SK-N-MC (cell line): ENCODE measurements around the gene TPBGL.

Experiments
- DNase-seq: peaks from one replicate; pipeline ENCODE4 v3.0.0-alpha.2; 2011; ENCODE audit warnings: low read depth, low spot score
- H3K27ac ChIP-seq: fragments of 200-600 bp; sonication (generic); 2 replicates; pipeline ENCODE4 v1.5.1; 2016; ENCODE audit warnings: mixed run types
- H3K36me3 ChIP-seq: fragments of 200-600 bp; sonication (generic); 2 replicates; pipeline ENCODE4 v1.6.1; 2017; ENCODE audit warnings: antibody characterized with exemption, low read length, mixed read lengths; ENCODE audit not compliant: insufficient read depth
- H3K4me3 ChIP-seq: fragments of 200-600 bp; sonication (generic); 2 replicates; pipeline ENCODE4 v1.5.1; 2016
- H3K9ac ChIP-seq: fragments of 200-600 bp; sonication (generic); 2 replicates; pipeline ENCODE4 v1.8.0; 2017; ENCODE audit warnings: mixed run types, mixed read lengths; ENCODE audit not compliant: insufficient read length
- H3K9me3 ChIP-seq: fragments of 200-600 bp; sonication (generic); 2 replicates; pipeline ENCODE4 v1.6.1; 2017; ENCODE audit warnings: low read depth, mild to moderate bottlenecking, antibody characterized with exemption, low read length, moderate library complexity, mixed read lengths
- EZH2 ChIP-seq: fragments of 200-600 bp; sonication (generic); IDR thresholded peaks from one replicate; pipeline ENCODE4 v1.6.1; 2017; ENCODE audit warnings: antibody characterized with exemption
- FOXP2 ChIP-seq: optimal IDR thresholded peaks from 2 replicates; pipeline ENCODE3; 2011; ENCODE audit warnings: mild to moderate bottlenecking, moderate library complexity; ENCODE audit not compliant: insufficient read depth; ENCODE audit errors: extremely low read length, control extremely low read depth
- POLR2AphosphoS5 ChIP-seq: IDR thresholded peaks from 2 replicates; pipeline ENCODE4 v1.6.1; 2012; ENCODE audit warnings: mild to moderate bottlenecking, low read depth, low read length, borderline replicate concordance

Gene TPBGL

GRCh38 chr11:75204012-75204674 is 36.4 kb upstream of the TPBGL start:
- TF ChIP-seq FOXP2 (no peak), EZH2 (no peak), POLR2AphosphoS5 (no peak)
- Histone ChIP-seq H3K27ac (no peak overlapping the region), H3K9me3 (no peaks in the 10 kb centered on the region), H3K36me3 (no peaks in the 10 kb centered on the region), H3K4me3 (no peak overlapping the region), H3K9ac (no peak overlapping the region)
- DNase-seq, result no peak

DNA sequence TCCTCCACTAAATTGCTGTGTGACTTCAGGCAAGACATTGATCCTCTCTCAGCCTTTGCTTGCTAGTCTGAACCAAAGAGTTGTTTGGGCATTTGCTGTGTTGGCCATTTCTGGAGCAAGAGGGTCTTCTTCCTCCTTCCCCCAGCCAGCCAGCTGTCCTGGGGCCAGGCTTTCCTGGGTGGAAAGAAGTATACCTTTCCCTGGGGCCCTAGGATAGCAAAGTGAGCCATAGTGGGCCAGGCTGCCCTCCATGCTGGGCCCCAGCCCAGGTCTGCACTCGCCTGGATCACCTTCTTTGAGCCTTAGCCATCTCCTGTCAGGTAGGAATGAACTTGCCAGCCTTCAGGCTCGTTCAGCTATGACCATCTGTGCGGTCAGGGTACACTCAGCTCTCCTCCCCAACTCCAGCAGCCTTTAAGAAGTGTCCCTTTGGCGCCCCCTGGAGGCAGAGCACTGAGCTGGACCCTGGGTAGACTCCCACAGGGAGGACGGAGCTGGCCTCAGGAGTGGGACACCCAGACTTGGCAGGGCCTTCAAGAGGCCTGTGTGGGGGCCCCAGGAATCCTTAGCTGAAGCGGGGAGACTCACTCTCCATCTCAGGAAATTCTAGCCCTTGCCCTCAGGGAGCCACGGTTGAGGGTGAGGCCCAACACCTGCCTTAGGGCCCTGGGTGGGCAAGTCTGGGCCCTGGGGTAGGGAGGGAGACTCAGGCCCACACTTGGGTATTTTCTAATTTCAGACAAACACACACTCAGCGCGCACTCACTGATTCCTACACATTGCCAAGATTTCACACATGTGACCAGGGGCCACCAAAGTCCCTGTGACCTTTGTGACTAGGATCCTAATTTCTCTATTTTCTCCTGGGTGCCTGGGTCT is 35.6 kb upstream of the TPBGL start:
- Histone ChIP-seq H3K36me3 (no peaks in the 10 kb centered on the region), H3K9ac (no peak overlapping the region), H3K4me3 (no peak overlapping the region), H3K27ac (no peak overlapping the region), H3K9me3 (no peaks in the 10 kb centered on the region)
- TF ChIP-seq POLR2AphosphoS5 (no peak), FOXP2 (no peak), EZH2 (no peak)
- peak; percentile 22 for DNase-seq

DNA sequence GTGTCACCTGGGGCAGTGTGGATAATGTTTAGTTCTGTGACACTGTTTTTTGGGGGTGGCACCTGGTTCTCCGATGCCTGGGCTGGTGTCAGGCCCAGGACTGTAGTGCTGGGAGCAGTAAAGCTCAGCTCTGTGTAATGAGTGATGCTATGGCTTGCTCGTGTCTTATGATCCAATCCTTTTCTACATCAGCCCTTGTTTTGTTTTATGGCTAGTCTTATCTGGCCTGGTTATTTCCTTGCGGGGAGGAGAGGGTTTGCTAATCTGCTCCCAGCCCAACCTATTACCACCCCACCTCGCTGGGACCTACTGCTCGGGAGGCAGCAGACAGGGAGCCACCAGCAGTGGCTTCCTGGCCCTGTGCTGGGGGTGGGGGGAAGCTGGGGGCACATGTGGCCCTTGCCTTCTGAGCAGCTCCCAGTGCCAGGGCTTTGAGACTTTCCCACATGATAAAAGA is 35.0 kb upstream of the TPBGL start:
- Histone ChIP-seq H3K4me3 (no peak overlapping the region), H3K9ac (no peak overlapping the region), H3K9me3 (no peaks in the 10 kb centered on the region), H3K36me3 (no peaks in the 10 kb centered on the region), H3K27ac (no peak overlapping the region)
- TF ChIP-seq EZH2, result no peak
- no peak for TF ChIP-seq FOXP2
- TF ChIP-seq POLR2AphosphoS5, result no peak
- no peak for DNase-seq

DNA sequence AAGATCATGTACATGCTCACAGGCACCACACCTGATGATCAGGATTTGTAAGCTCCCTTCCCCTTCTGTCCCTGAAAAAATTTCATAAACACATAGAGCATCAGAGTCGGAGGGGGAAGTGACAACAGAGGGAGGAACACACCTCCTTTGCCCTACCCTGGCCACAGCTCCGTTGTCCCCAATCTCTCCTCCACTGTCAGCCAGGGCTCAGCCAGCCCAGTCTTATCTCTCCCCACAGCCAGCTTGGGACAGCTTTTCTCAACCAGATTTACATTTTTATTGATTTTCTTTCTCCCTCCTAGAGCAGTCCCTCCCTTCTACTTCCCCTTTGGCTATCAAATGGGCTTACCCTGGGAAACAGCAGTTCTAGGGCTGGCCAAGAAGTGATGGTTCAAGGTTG is 32.1 kb upstream of the TPBGL start:
- TF ChIP-seq EZH2, result no peak
- no peak for TF ChIP-seq FOXP2
- TF ChIP-seq POLR2AphosphoS5, result no peak
- H3K27ac ChIP-seq, result no peak overlapping the region
- DNase-seq, result no peak

GRCh38 chr11:75212411-75212810 is 28.2 kb upstream of the TPBGL start:
- no peak for DNase-seq
- H3K4me3 ChIP-seq, result no peak overlapping the region
- H3K9ac ChIP-seq, result no peak overlapping the region
- no peak overlapping the region for H3K27ac ChIP-seq
- no peaks in the 10 kb centered on the region for H3K36me3 ChIP-seq
- TF ChIP-seq POLR2AphosphoS5 (no peak), FOXP2 (no peak), EZH2 (no peak)
- H3K9me3 ChIP-seq, result no peaks in the 10 kb centered on the region

More for the DNA sequence above, 32.1 kb upstream of the TPBGL start:
- no peak overlapping the region for H3K4me3 ChIP-seq
- H3K36me3 ChIP-seq, result no peaks in the 10 kb centered on the region
- H3K9me3 ChIP-seq, result no peaks in the 10 kb centered on the region
- no peak overlapping the region for H3K9ac ChIP-seq

GRCh38 chr11:75214411-75214821 is 26.2 kb upstream of the TPBGL start:
- no peak overlapping the region for H3K9ac ChIP-seq
- no peaks in the 10 kb centered on the region for H3K36me3 ChIP-seq
- no peak overlapping the region for H3K27ac ChIP-seq
- no peaks in the 10 kb centered on the region for H3K9me3 ChIP-seq
- TF ChIP-seq POLR2AphosphoS5, result no peak
- no peak for TF ChIP-seq FOXP2
- no peak for TF ChIP-seq EZH2
- peak; percentile 44 for DNase-seq
- H3K4me3 ChIP-seq, result no peak overlapping the region

- no peak for DNase-seq
- H3K36me3 ChIP-seq, result no peaks in the 10 kb centered on the region
- no peak overlapping the region for H3K9ac ChIP-seq
- no peak overlapping the region for H3K27ac ChIP-seq
- no peaks in the 10 kb centered on the region for H3K9me3 ChIP-seq
- H3K4me3 ChIP-seq, result no peak overlapping the region
- no peak for TF ChIP-seq FOXP2
- TF ChIP-seq EZH2, result no peak
- no peak for TF ChIP-seq POLR2AphosphoS5
These were observed 25.7 kb upstream of the TPBGL start for GRCh38 chr11:75214843-75215242.

- no peak for DNase-seq
These were observed 20.7 kb upstream of the TPBGL start for GRCh38 chr11:75219869-75220268.

More at GRCh38 chr11:75219869-75220268, 20.7 kb upstream of the TPBGL start:
- no peak overlapping the region for H3K27ac ChIP-seq
- no peaks in the 10 kb centered on the region for H3K36me3 ChIP-seq
- H3K9me3 ChIP-seq, result no peaks in the 10 kb centered on the region
- no peak overlapping the region for H3K9ac ChIP-seq
- no peak overlapping the region for H3K4me3 ChIP-seq
- no peak for TF ChIP-seq EZH2
- TF ChIP-seq POLR2AphosphoS5, result no peak
- TF ChIP-seq FOXP2, result no peak
